GM12878 (cell line): ENCODE results near the gene GABRR3. TPM values are rescaled to one million over a fixed set of nuclear protein-coding genes. Genes with fewer than 3 reads are reported as not detected.

Experiments
- ATAC-seq: fragments of 200-7000 bp; cut with Tn5 transposase; 3 replicates; pipeline ENCODE4 v1.9.1; 2020; ENCODE audit warnings: mild to moderate bottlenecking, moderate library complexity
- BruUV-seq: library from RNA; stranded (reverse); fragments of 400-500 nt; replicated peaks from 2 replicates; lab custom pipeline; 2021; lab: Mats Ljungman, UMichigan
- CTCF ChIA-PET: fragments of 300-600 bp; sonication (Branson Sonifier 250); formaldehyde crosslinking; extraction: SDS; loops from one replicate; lab custom pipeline; 2021; ENCODE audit warnings: inconsistent platforms; lab: Yijun Ruan, JAX
- POLR2A ChIA-PET: fragments of 350-600 bp; formaldehyde crosslinking; extraction: SDS; loops from one replicate; lab custom pipeline; 2021; ENCODE audit warnings: inconsistent platforms; lab: Charles Lee
- RAD21 ChIA-PET: fragments of 300-600 bp; sonication (Branson Sonifier 250); formaldehyde crosslinking; loops from one replicate; lab custom pipeline; 2023; ENCODE audit warnings: antibody characterized with exemption; ENCODE audit not compliant: unreplicated experiment; lab: Charles Lee
- SMC1A ChIA-PET: fragments of 300-600 bp; sonication (Branson Sonifier 250); formaldehyde crosslinking; loops from one replicate; lab custom pipeline; 2023; ENCODE audit not compliant: unreplicated experiment, uncharacterized antibody; lab: Charles Lee
- DNase-seq: peaks from one replicate; pipeline ENCODE4 v3.0.0-alpha.2; 2011; ENCODE audit warnings: low read depth, low spot score
- FAIRE-seq: peaks from 3 replicates; lab custom pipeline; 2011; peaks lifted over from hg19 to GRCh38; lab: Jason Lieb, UNC
- H2AFZ ChIP-seq: 2 replicates; pipeline ENCODE4 v1.6.0; 2011; ENCODE audit warnings: low read depth, low read length, control low read depth; ENCODE audit not compliant: control insufficient read depth
- H3K27ac ChIP-seq: 2 replicates; pipeline ENCODE4 v1.5.1; 2011; ENCODE audit warnings: control low read depth; ENCODE audit not compliant: control insufficient read depth, insufficient read depth
- H3K27me3 ChIP-seq, 2 experiments: replicated peaks in 1 of 2; 2 replicates each; pipeline versions ENCODE4 v1.6.0 to v1.6.1; 2011; ENCODE audit warnings: low read length in 1 of 2; ENCODE audit not compliant: control insufficient read depth in 2 of 2, insufficient read depth in 2 of 2
- H3K36me3 ChIP-seq, 2 experiments: 2 replicates each; pipeline ENCODE4 v1.5.1; 2011; ENCODE audit warnings: low read length in 1 of 2; ENCODE audit not compliant: control insufficient read depth in 2 of 2, insufficient read depth in 2 of 2
- H3K4me1 ChIP-seq: 2 replicates; pipeline ENCODE4 v1.6.1; 2011; ENCODE audit warnings: mild to moderate bottlenecking, low read length, moderate library complexity, mixed read lengths; ENCODE audit not compliant: control insufficient read depth, insufficient read depth
- H3K4me2 ChIP-seq: 2 replicates; pipeline ENCODE4 v1.6.0; 2011; ENCODE audit warnings: control low read depth; ENCODE audit not compliant: control insufficient read depth, insufficient read depth
- H3K4me3 ChIP-seq: fragments of 200-600 bp; sonication (generic); 2 replicates; pipeline ENCODE4 v1.5.1; 2016
- H3K79me2 ChIP-seq: 2 replicates; pipeline ENCODE4 v1.6.0; 2011; ENCODE audit warnings: low read length; ENCODE audit not compliant: control insufficient read depth, insufficient read depth
- H3K9ac ChIP-seq: 2 replicates; pipeline ENCODE4 v1.8.0; 2011; ENCODE audit warnings: low read length, control low read depth, mixed read lengths; ENCODE audit not compliant: control insufficient read depth, insufficient read depth
- H3K9me3 ChIP-seq: replicated peaks from 3 replicates; pipeline ENCODE4 v1.5.1; 2011; ENCODE audit warnings: mild to moderate bottlenecking, low read length; ENCODE audit not compliant: control insufficient read depth, insufficient read depth
- H4K20me1 ChIP-seq: 2 replicates; pipeline ENCODE4 v1.6.0; 2011; ENCODE audit not compliant: control insufficient read depth, insufficient read depth
- IKZF2 ChIP-seq, 2 experiments: fragments of 450-650 bp; IDR thresholded peaks; 2 replicates each; pipeline ENCODE4 v1.6.1; 2017; ENCODE audit warnings: mild to moderate bottlenecking in 2 of 2, moderate library complexity in 2 of 2
- MXI1 ChIP-seq: fragments of 150-350 bp; IDR thresholded peaks from 2 replicates; pipeline ENCODE4 v1.6.1; 2011; ENCODE audit warnings: low read depth, mild to moderate bottlenecking, inconsistent platforms, low read length, improper control_type of control experiment
- POU2F2 ChIP-seq: IDR thresholded peaks from 3 replicates; pipeline ENCODE4 v1.6.1; 2011; ENCODE audit warnings: low read depth, mild to moderate bottlenecking, low read length, borderline replicate concordance
- SP1 ChIP-seq: IDR thresholded peaks from one replicate; pipeline ENCODE4 v1.6.1; 2011; ENCODE audit warnings: low read depth, low read length
- WGBS: methylation state at CpG from one replicate; pipeline ENCODE4 v1.1.6; 2016; ENCODE audit warnings: low lambda C conversion rate; ENCODE audit not compliant: insufficient replicate concordance, insufficient coverage; ENCODE audit errors: missing lambda C conversion rate; 5-methylcytosine and 5-hydroxymethylcytosine counted together
- in situ Hi-C: fragments of 300-500 bp; cut with MboI; formaldehyde crosslinking; loops from 9 replicates; pipeline ENCODE4 v1.14.3; 2018; ENCODE audit warnings: mixed read lengths
- intact Hi-C: fragments of 100-400 bp; cut with micrococcal nuclease; formaldehyde crosslinking; loops from one replicate; pipeline ENCODE4 v1.14.2; 2022; ENCODE audit not compliant: unreplicated experiment
- polyA plus RNA-seq, 11 experiments: library from polyadenylated mRNA; depleted of rRNA in 4 of 11; unstranded in 6 of 11; stranded (reverse) in 5 of 11; fragments of >200 nt; fragmentation: Nextera tagmentation in 4 of 11; fragmentation: Illumina TruSeq in 1 of 11; extraction: Ambion mirVana in 4 of 11; extraction: Trizol in 1 of 11; gene quantifications; 1 replicate in 1 of 11; 2 replicates in 10 of 11; pipeline versions ENCODE4 v1.2.1 to v1.2.3, GENCODE V29; 2011 to 2016; ENCODE audit warnings: inconsistent platforms in 2 of 11, missing spikeins in 2 of 11, low read depth in 1 of 11
- total RNA-seq, 4 experiments: library from RNA; depleted of rRNA in 3 of 4; stranded (reverse); fragments of >200 nt in 3 of 4; fragmentation: Illumina TruSeq in 1 of 4; extraction: Trizol in 1 of 4; gene quantifications; 2 replicates each; pipeline versions ENCODE4 v1.2.1 to v1.2.3, GENCODE V29; 2013 to 2021
- TF ChIP-seq, protein P1 (sequence below): fragments of 450-650 bp; conservative IDR thresholded peaks from 2 replicates; pipeline ENCODE4 v1.6.1; 2017; ENCODE audit warnings: mild to moderate bottlenecking, moderate library complexity
- TF ChIP-seq, protein P2 (sequence below): fragments of 450-650 bp; IDR thresholded peaks from 2 replicates; pipeline ENCODE4 v1.6.1; 2018; ENCODE audit warnings: mild to moderate bottlenecking, low read depth, moderate library complexity; ENCODE audit not compliant: partially characterized antibody
- TF ChIP-seq, protein P3 (sequence below): fragments of 450-650 bp; IDR thresholded peaks from 2 replicates; pipeline ENCODE4 v1.6.1; 2017; ENCODE audit warnings: mild to moderate bottlenecking, moderate library complexity
- TF ChIP-seq, protein P4 (sequence below): IDR thresholded peaks from 2 replicates; pipeline ENCODE4 v1.6.1; 2011; ENCODE audit warnings: mild to moderate bottlenecking, low read depth, low read length, moderate library complexity; ENCODE audit not compliant: insufficient replicate concordance

Gene GABRR3
- total and polyA plus RNA-seq, 10 of the 15 experiments (the other 5 are each of a cell fraction or from before 2014, with no cell fraction given), result not detected

DNA sequence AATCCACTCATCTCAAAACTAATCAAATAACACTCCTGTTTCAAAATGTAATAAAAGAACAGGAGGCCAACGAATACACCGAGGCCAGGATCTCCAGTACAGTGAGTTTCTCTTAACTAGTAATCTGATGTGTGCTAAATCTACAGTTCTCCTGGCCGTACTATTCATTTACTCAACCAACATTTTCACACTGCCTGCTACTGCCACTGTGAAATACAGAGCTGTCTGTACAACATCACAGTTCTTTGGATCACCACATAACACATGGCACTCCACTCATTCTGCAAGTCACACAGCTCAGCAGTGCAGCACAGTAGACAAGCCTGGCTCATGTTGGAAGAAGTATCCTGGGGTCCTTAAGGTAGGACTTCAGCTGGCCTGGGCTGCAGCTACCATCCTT, 84.8 kb downstream of the GABRR3 start (continued):
- TF ChIP-seq, protein P1, sequence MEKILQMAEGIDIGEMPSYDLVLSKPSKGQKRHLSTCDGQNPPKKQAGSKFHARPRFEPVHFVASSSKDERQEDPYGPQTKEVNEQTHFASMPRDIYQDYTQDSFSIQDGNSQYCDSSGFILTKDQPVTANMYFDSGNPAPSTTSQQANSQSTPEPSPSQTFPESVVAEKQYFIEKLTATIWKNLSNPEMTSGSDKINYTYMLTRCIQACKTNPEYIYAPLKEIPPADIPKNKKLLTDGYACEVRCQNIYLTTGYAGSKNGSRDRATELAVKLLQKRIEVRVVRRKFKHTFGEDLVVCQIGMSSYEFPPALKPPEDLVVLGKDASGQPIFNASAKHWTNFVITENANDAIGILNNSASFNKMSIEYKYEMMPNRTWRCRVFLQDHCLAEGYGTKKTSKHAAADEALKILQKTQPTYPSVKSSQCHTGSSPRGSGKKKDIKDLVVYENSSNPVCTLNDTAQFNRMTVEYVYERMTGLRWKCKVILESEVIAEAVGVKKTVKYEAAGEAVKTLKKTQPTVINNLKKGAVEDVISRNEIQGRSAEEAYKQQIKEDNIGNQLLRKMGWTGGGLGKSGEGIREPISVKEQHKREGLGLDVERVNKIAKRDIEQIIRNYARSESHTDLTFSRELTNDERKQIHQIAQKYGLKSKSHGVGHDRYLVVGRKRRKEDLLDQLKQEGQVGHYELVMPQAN, result no peak
- TF ChIP-seq, all 136 proteins: peak for 0

DNA sequence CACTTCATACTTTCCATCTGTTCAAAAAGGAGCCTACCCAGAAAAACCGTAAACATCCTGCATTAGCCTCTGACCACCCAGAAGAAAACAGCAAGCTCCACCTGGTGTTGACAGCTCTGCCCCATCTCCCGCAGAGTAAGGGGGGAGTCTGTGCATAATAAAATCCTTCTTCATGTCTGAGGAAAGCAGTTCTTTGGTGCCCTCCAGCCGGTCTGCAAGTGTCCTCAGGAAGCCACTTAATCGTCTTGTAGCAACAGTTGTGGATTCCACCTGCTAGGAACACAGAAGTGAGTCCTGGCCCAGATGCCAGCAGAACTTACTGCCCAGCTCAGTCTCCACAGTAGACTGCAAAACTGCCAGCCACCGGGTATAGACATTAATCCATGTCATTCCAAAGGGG, 85.4 kb downstream of the GABRR3 start:
- FAIRE-seq (no peak), DNase-seq (no peak), ATAC-seq (no peak)
- ChIA-PET RAD21 (no interaction called here), SMC1A (interaction anchor here (1.4 kb wide), 1 partner anchor 9 kb away, joined by 5 read pairs; no protein-coding TSS in a partner anchor), CTCF (interaction anchor here (0.6 kb wide), 1 partner anchor 77 kb away, joined by 3 read pairs; no protein-coding TSS in a partner anchor), POLR2A (no interaction called here)
- H3K27ac ChIP-seq, result no peak overlapping the region
- no peak overlapping the region for H3K4me2 ChIP-seq
- no peaks in the 10 kb centered on the region for H3K27me3 ChIP-seq
- no peaks in the 10 kb centered on the region for H4K20me1 ChIP-seq
- BruUV-seq, result no TSS peak
- WGBS, result 96% methylated on average over 5 of the region's 5 CpGs
- H3K79me2 ChIP-seq, result no peaks in the 10 kb centered on the region
- H3K4me1 ChIP-seq, result peaks cover 2% of the 10 kb centered on the region
- no peak overlapping the region for H2AFZ ChIP-seq
- H3K9ac ChIP-seq, result no peak overlapping the region
- H3K4me3 ChIP-seq, result no peak overlapping the region
- H3K36me3 ChIP-seq, result peaks cover 11 to 46% of the 10 kb centered on the region in 2 experiments
- intact Hi-C loops (loop anchor here (5.0 kb wide), 1 partner anchor 157 kb away; no protein-coding TSS in a partner anchor), in situ Hi-C loops (no loop called here)
- no peaks in the 10 kb centered on the region for H3K9me3 ChIP-seq
- no peak for TF ChIP-seq MXI1
- TF ChIP-seq SP1, result no peak
- TF ChIP-seq, protein P2, sequence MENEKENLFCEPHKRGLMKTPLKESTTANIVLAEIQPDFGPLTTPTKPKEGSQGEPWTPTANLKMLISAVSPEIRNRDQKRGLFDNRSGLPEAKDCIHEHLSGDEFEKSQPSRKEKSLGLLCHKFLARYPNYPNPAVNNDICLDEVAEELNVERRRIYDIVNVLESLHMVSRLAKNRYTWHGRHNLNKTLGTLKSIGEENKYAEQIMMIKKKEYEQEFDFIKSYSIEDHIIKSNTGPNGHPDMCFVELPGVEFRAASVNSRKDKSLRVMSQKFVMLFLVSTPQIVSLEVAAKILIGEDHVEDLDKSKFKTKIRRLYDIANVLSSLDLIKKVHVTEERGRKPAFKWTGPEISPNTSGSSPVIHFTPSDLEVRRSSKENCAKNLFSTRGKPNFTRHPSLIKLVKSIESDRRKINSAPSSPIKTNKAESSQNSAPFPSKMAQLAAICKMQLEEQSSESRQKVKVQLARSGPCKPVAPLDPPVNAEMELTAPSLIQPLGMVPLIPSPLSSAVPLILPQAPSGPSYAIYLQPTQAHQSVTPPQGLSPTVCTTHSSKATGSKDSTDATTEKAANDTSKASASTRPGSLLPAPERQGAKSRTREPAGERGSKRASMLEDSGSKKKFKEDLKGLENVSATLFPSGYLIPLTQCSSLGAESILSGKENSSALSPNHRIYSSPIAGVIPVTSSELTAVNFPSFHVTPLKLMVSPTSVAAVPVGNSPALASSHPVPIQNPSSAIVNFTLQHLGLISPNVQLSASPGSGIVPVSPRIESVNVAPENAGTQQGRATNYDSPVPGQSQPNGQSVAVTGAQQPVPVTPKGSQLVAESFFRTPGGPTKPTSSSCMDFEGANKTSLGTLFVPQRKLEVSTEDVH, result no peak
- TF ChIP-seq, protein P3, sequence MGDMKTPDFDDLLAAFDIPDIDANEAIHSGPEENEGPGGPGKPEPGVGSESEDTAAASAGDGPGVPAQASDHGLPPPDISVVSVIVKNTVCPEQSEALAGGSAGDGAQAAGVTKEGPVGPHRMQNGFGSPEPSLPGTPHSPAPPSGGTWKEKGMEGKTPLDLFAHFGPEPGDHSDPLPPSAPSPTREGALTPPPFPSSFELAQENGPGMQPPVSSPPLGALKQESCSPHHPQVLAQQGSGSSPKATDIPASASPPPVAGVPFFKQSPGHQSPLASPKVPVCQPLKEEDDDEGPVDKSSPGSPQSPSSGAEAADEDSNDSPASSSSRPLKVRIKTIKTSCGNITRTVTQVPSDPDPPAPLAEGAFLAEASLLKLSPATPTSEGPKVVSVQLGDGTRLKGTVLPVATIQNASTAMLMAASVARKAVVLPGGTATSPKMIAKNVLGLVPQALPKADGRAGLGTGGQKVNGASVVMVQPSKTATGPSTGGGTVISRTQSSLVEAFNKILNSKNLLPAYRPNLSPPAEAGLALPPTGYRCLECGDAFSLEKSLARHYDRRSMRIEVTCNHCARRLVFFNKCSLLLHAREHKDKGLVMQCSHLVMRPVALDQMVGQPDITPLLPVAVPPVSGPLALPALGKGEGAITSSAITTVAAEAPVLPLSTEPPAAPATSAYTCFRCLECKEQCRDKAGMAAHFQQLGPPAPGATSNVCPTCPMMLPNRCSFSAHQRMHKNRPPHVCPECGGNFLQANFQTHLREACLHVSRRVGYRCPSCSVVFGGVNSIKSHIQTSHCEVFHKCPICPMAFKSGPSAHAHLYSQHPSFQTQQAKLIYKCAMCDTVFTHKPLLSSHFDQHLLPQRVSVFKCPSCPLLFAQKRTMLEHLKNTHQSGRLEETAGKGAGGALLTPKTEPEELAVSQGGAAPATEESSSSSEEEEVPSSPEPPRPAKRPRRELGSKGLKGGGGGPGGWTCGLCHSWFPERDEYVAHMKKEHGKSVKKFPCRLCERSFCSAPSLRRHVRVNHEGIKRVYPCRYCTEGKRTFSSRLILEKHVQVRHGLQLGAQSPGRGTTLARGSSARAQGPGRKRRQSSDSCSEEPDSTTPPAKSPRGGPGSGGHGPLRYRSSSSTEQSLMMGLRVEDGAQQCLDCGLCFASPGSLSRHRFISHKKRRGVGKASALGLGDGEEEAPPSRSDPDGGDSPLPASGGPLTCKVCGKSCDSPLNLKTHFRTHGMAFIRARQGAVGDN, result no peak
- TF ChIP-seq POU2F2, result no peak
- TF ChIP-seq, protein P4, sequence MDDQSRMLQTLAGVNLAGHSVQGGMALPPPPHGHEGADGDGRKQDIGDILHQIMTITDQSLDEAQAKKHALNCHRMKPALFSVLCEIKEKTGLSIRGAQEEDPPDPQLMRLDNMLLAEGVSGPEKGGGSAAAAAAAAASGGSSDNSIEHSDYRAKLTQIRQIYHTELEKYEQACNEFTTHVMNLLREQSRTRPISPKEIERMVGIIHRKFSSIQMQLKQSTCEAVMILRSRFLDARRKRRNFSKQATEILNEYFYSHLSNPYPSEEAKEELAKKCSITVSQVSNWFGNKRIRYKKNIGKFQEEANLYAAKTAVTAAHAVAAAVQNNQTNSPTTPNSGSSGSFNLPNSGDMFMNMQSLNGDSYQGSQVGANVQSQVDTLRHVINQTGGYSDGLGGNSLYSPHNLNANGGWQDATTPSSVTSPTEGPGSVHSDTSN, result no peak
- no peak for TF ChIP-seq IKZF2 (IDR thresholded peaks at IDR 0.05)
